Measurements from ENCODE around the gene GYG2. TPM values are rescaled to one million over a fixed set of nuclear protein-coding genes. Genes with fewer than 3 reads are reported as not detected.
"Not testable (repeated sequence)": the region's sequence is repeated elsewhere in the genome, so short reads cannot be mapped to it uniquely, and the experiment has no call there.

GYG2 gene
- total RNA-seq, 1 donor from 2014 or later, result 49.2 TPM

- H3K4me3 Mint-ChIP-seq, result no peak overlapping the region
- no peak for DNase-seq (ENCODE audit: extremely low spot score, unreplicated experiment)
- H3K9me3 Mint-ChIP-seq, result no peaks in the 10 kb centered on the region
- no peak overlapping the region for H3K27ac Mint-ChIP-seq
- peaks cover 21% of the 10 kb centered on the region for H3K4me1 Mint-ChIP-seq (ENCODE audit: unreplicated experiment)
- no peak for TF ChIP-seq CTCF (conservative IDR thresholded peaks at IDR 0.05)
- no peaks in the 10 kb centered on the region for H3K27me3 Mint-ChIP-seq
- no peaks in the 10 kb centered on the region for H3K36me3 Mint-ChIP-seq
Observed at GRCh38 chrX:2784026-2784425, 44.7 kb upstream of the GYG2 start.

GRCh38 chrX:2785538-2785937, 43.2 kb upstream of the GYG2 start:
- Mint-ChIP-seq H3K27me3 (no peaks in the 10 kb centered on the region), H3K4me3 (no peak overlapping the region), H3K9me3 (no peaks in the 10 kb centered on the region), H3K4me1 (ENCODE audit: unreplicated experiment) (peaks cover 20% of the 10 kb centered on the region), H3K36me3 (no peaks in the 10 kb centered on the region), H3K27ac (no peak overlapping the region)
- no peak for TF ChIP-seq CTCF (conservative IDR thresholded peaks at IDR 0.05)
- DNase-seq (ENCODE audit: extremely low spot score, unreplicated experiment), result no peak

- Mint-ChIP-seq H3K36me3 (no peaks in the 10 kb centered on the region), H3K9me3 (no peaks in the 10 kb centered on the region), H3K27ac (no peak overlapping the region), H3K27me3 (no peaks in the 10 kb centered on the region), H3K4me1 (ENCODE audit: unreplicated experiment) (no peaks in the 10 kb centered on the region), H3K4me3 (no peak overlapping the region)
- no peak for DNase-seq (ENCODE audit: extremely low spot score, unreplicated experiment)
- no peak for TF ChIP-seq CTCF (conservative IDR thresholded peaks at IDR 0.05)
Observed at GRCh38 chrX:2788980-2789379, 39.8 kb upstream of the GYG2 start.

GRCh38 chrX:2789569-2789968, 39.2 kb upstream of the GYG2 start:
- no peak overlapping the region for H3K27ac Mint-ChIP-seq
- H3K27me3 Mint-ChIP-seq, result no peaks in the 10 kb centered on the region
- TF ChIP-seq CTCF (conservative IDR thresholded peaks at IDR 0.05), result no peak
- H3K4me1 Mint-ChIP-seq (ENCODE audit: unreplicated experiment), result no peaks in the 10 kb centered on the region
- DNase-seq (ENCODE audit: extremely low spot score, unreplicated experiment), result no peak
- no peaks in the 10 kb centered on the region for H3K36me3 Mint-ChIP-seq
- no peaks in the 10 kb centered on the region for H3K9me3 Mint-ChIP-seq
- H3K4me3 Mint-ChIP-seq, result no peak overlapping the region

GRCh38 chrX:2793752-2794151, 35.0 kb upstream of the GYG2 start:
- Mint-ChIP-seq H3K4me1 (ENCODE audit: unreplicated experiment) (no peaks in the 10 kb centered on the region), H3K27me3 (no peaks in the 10 kb centered on the region), H3K27ac (no peak overlapping the region), H3K9me3 (no peaks in the 10 kb centered on the region), H3K4me3 (no peak overlapping the region), H3K36me3 (no peaks in the 10 kb centered on the region)
- DNase-seq (ENCODE audit: extremely low spot score, unreplicated experiment), result no peak
- TF ChIP-seq CTCF (conservative IDR thresholded peaks at IDR 0.05), result no peak

GRCh38 chrX:2794336-2794735, 34.4 kb upstream of the GYG2 start:
- Mint-ChIP-seq H3K27ac (no peak overlapping the region), H3K27me3 (no peaks in the 10 kb centered on the region), H3K4me3 (no peak overlapping the region), H3K9me3 (no peaks in the 10 kb centered on the region), H3K4me1 (ENCODE audit: unreplicated experiment) (peaks cover 5% of the 10 kb centered on the region), H3K36me3 (no peaks in the 10 kb centered on the region)
- DNase-seq (ENCODE audit: extremely low spot score, unreplicated experiment), result no peak
- TF ChIP-seq CTCF (conservative IDR thresholded peaks at IDR 0.05), result no peak

GRCh38 chrX:2796808-2797207, 31.9 kb upstream of the GYG2 start:
- H3K4me3 Mint-ChIP-seq; H3K27ac Mint-ChIP-seq; H3K9me3 Mint-ChIP-seq; DNase-seq (ENCODE audit: extremely low spot score, unreplicated experiment); H3K27me3 Mint-ChIP-seq; H3K36me3 Mint-ChIP-seq: not testable (repeated sequence)
- peaks cover 13% of the 10 kb centered on the region for H3K4me1 Mint-ChIP-seq (ENCODE audit: unreplicated experiment)

All from type B pancreatic cell (in vitro differentiated cells).